Gastrocnemius medialis (tissue), 4 donors: Measurements from ENCODE around the gene SLC18A2.

Experiments
- POLR2A ChIP-seq, 2 donors: fragments of 450-650 bp; IDR thresholded peaks; one replicate each; pipeline ENCODE4 v1.6.1; 2017; ENCODE audit warnings: antibody characterized with exemption in 2 of 2, mild to moderate bottlenecking in 2 of 2, moderate library complexity in 2 of 2
- TF ChIP-seq, protein P1 (sequence below), 5 experiments: fragments of 450-650 bp in 3 of 5; fragments of 200-600 bp in 2 of 5; sonication (generic) in 2 of 5; IDR thresholded peaks in 4 of 5; conservative IDR thresholded peaks in 1 of 5; 1 replicate in 4 of 5; 2 replicates in 1 of 5; pipeline ENCODE4 v1.5.1; 2016 to 2019; ENCODE audit warnings: antibody characterized with exemption in 5 of 5, mild to moderate bottlenecking in 3 of 5, moderate library complexity in 3 of 5

DNA sequence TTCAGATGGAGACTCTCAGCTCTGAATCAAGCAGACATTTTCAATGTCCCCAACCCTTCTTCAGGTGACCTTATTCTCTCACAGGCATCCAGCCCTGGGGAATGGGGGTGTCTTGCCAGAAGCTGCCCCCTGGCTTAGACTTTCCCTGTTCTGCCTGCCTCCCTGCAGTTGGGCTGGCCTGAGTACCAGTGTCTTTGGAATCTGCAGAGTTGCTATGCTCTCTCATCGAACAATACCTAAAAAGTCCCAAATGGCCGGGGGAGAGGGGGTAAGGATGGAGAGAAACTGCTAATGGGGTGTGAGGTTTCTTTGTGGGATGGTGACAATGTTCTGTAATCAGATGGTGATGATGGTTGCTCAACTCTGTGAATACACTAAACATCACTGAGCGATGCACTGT, 20.6 kb downstream of the SLC18A2 start:
- TF ChIP-seq, protein P1, sequence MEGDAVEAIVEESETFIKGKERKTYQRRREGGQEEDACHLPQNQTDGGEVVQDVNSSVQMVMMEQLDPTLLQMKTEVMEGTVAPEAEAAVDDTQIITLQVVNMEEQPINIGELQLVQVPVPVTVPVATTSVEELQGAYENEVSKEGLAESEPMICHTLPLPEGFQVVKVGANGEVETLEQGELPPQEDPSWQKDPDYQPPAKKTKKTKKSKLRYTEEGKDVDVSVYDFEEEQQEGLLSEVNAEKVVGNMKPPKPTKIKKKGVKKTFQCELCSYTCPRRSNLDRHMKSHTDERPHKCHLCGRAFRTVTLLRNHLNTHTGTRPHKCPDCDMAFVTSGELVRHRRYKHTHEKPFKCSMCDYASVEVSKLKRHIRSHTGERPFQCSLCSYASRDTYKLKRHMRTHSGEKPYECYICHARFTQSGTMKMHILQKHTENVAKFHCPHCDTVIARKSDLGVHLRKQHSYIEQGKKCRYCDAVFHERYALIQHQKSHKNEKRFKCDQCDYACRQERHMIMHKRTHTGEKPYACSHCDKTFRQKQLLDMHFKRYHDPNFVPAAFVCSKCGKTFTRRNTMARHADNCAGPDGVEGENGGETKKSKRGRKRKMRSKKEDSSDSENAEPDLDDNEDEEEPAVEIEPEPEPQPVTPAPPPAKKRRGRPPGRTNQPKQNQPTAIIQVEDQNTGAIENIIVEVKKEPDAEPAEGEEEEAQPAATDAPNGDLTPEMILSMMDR (IDR thresholded peaks at IDR 0.05 in 4 of 5, conservative IDR thresholded peaks at IDR 0.05 in 1 of 5), result no peak
- no peak for TF ChIP-seq POLR2A (IDR thresholded peaks at IDR 0.05)
